IMR-90 (cell line): Measurements from ENCODE around the gene SRRM2. TPM values are rescaled to one million over a fixed set of nuclear protein-coding genes. Genes with fewer than 3 reads are reported as not detected.

Source experiments
- ATAC-seq: fragments of 200-7000 bp; cut with Tn5 transposase; 2 replicates; pipeline ENCODE4 v1.9.1; 2020; ENCODE audit warnings: low read depth, mild to moderate bottlenecking, moderate library complexity
- BruUV-seq: library from RNA; stranded (reverse); fragments of 400-500 nt; replicated peaks from 2 replicates; lab custom pipeline; 2021; lab: Mats Ljungman, UMichigan
- CTCF ChIA-PET: fragments of 300-600 bp; formaldehyde crosslinking; extraction: SDS; loops from one replicate; lab custom pipeline; 2021; ENCODE audit warnings: antibody characterized with exemption; lab: Yijun Ruan, JAX
- POLR2A ChIA-PET: fragments of 300-600 bp; sonication (Branson Sonifier 250); formaldehyde crosslinking; loops from one replicate; lab custom pipeline; 2022; ENCODE audit warnings: antibody characterized with exemption; ENCODE audit not compliant: unreplicated experiment; lab: Charles Lee
- DNase-seq: peaks from one replicate; pipeline ENCODE4 v3.0.0; 2013
- H2AFZ ChIP-seq: replicated peaks from 2 replicates; pipeline ENCODE3; 2013; ENCODE audit warnings: low read length, mild to moderate bottlenecking; ENCODE audit not compliant: poor library complexity
- H2AK5ac ChIP-seq: 2 replicates; pipeline ENCODE4 v1.6.1; 2013; ENCODE audit warnings: low read depth, low read length, inconsistent platforms
- H2AK9ac ChIP-seq: replicated peaks from 2 replicates; pipeline ENCODE3; 2013; ENCODE audit warnings: mild to moderate bottlenecking, low read depth, low read length, moderate library complexity; ENCODE audit not compliant: poor library complexity
- H2BK120ac ChIP-seq: 2 replicates; pipeline ENCODE4 v1.6.1; 2013; ENCODE audit warnings: low read depth, low read length, inconsistent platforms
- H2BK15ac ChIP-seq: 3 replicates; pipeline ENCODE4 v1.6.1; 2013; ENCODE audit warnings: low read depth, low read length, inconsistent platforms
- H2BK20ac ChIP-seq: 2 replicates; pipeline ENCODE4 v1.6.1; 2013; ENCODE audit warnings: low read depth, mild to moderate bottlenecking, inconsistent platforms, low read length, moderate library complexity
- H2BK5ac ChIP-seq: 2 replicates; pipeline ENCODE4 v1.6.1; 2013; ENCODE audit warnings: mild to moderate bottlenecking, low read depth, low read length, inconsistent platforms; ENCODE audit not compliant: poor library complexity, severe bottlenecking
- H3K14ac ChIP-seq: replicated peaks from 2 replicates; pipeline ENCODE4 v1.6.1; 2013; ENCODE audit warnings: low read depth, low read length, inconsistent platforms
- H3K18ac ChIP-seq: 2 replicates; pipeline ENCODE4 v1.6.1; 2013; ENCODE audit warnings: low read depth, low read length, control low read depth
- H3K23ac ChIP-seq: 2 replicates; pipeline ENCODE4 v1.6.1; 2013; ENCODE audit warnings: low read depth, low read length, inconsistent platforms
- H3K27ac ChIP-seq: 2 replicates; pipeline ENCODE4 v1.5.1; 2013; ENCODE audit warnings: mild to moderate bottlenecking, control low read depth, low read length; ENCODE audit not compliant: insufficient read depth
- H3K27me3 ChIP-seq: 2 replicates; pipeline ENCODE4 v1.6.1; 2013; ENCODE audit warnings: low read length; ENCODE audit not compliant: control insufficient read depth, insufficient read depth
- H3K36me3 ChIP-seq: 2 replicates; pipeline ENCODE4 v1.6.1; 2013; ENCODE audit warnings: low read length, mixed read lengths; ENCODE audit not compliant: control insufficient read depth, insufficient read depth
- H3K4ac ChIP-seq: 2 replicates; pipeline ENCODE4 v1.6.1; 2013; ENCODE audit warnings: low read depth, low read length, inconsistent platforms
- H3K4me1 ChIP-seq: 2 replicates; pipeline ENCODE4 v1.6.1; 2013; ENCODE audit warnings: low read length, mixed read lengths; ENCODE audit not compliant: control insufficient read depth, insufficient read depth
- H3K4me2 ChIP-seq: 2 replicates; pipeline ENCODE4 v1.6.1; 2013; ENCODE audit warnings: low read depth, mild to moderate bottlenecking, control low read depth, low read length, moderate library complexity
- H3K4me3 ChIP-seq: 2 replicates; pipeline ENCODE4 v1.5.1; 2013; ENCODE audit warnings: low read depth, mild to moderate bottlenecking, control low read depth, low read length, moderate library complexity; ENCODE audit not compliant: insufficient read depth
- H3K56ac ChIP-seq: 2 replicates; pipeline ENCODE4 v1.6.1; 2013; ENCODE audit warnings: low read length, inconsistent platforms; ENCODE audit not compliant: insufficient read depth; ENCODE audit errors: extremely low read depth
- H3K79me1 ChIP-seq, 2 experiments: 2 replicates each; pipeline ENCODE4 v1.6.1; 2013; ENCODE audit warnings: low read length in 2 of 2, inconsistent platforms in 1 of 2, low read depth in 1 of 2
- H3K9ac ChIP-seq: 2 replicates; pipeline ENCODE4 v1.6.1; 2013; ENCODE audit warnings: low read depth, low read length, control low read depth
- H3K9me1 ChIP-seq: 2 replicates; pipeline ENCODE4 v1.6.1; 2013; ENCODE audit warnings: low read length, inconsistent platforms; ENCODE audit not compliant: insufficient read depth
- H3K9me3 ChIP-seq: 2 replicates; pipeline ENCODE4 v1.6.1; 2013; ENCODE audit warnings: low read length; ENCODE audit not compliant: control insufficient read depth, insufficient read depth
- H4K20me1 ChIP-seq: 2 replicates; pipeline ENCODE4 v1.6.1; 2013; ENCODE audit warnings: low read length, inconsistent platforms; ENCODE audit not compliant: insufficient read depth
- H4K5ac ChIP-seq: 2 replicates; pipeline ENCODE4 v1.6.1; 2013; ENCODE audit warnings: mild to moderate bottlenecking, low read depth, low read length, control low read depth
- H4K8ac ChIP-seq, 2 experiments: 2 replicates each; pipeline ENCODE4 v1.6.1; 2013; ENCODE audit warnings: low read depth in 2 of 2, low read length in 2 of 2, control low read depth in 1 of 2, inconsistent platforms in 1 of 2
- H4K91ac ChIP-seq: 2 replicates; pipeline ENCODE4 v1.6.1; 2013; ENCODE audit warnings: low read depth, low read length, inconsistent platforms; ENCODE audit not compliant: insufficient read depth
- BHLHE40 ChIP-seq: fragments of 150-350 bp; IDR thresholded peaks from 2 replicates; pipeline ENCODE4 v1.6.1; 2016; ENCODE audit warnings: mild to moderate bottlenecking, low read depth, low read length
- CEBPB ChIP-seq: IDR thresholded peaks from 2 replicates; pipeline ENCODE4 v1.6.1; 2012; ENCODE audit warnings: low read depth, low read length, improper control_type of control experiment
- CHD1 ChIP-seq: IDR thresholded peaks from 2 replicates; pipeline ENCODE4 v1.6.1; 2012; ENCODE audit warnings: low read depth, low read length, improper control_type of control experiment
- MAZ ChIP-seq: IDR thresholded peaks from 2 replicates; pipeline ENCODE4 v1.6.1; 2012; ENCODE audit warnings: low read depth, mild to moderate bottlenecking, low read length, improper control_type of control experiment, moderate library complexity, borderline replicate concordance
- NFE2L2 ChIP-seq: fragments of 150-350 bp; IDR thresholded peaks from 2 replicates; pipeline ENCODE4 v1.6.1; 2016; ENCODE audit warnings: low read depth, mild to moderate bottlenecking, low read length
- RCOR1 ChIP-seq: IDR thresholded peaks from 2 replicates; pipeline ENCODE4 v1.6.1; 2012; ENCODE audit warnings: mild to moderate bottlenecking, low read length, improper control_type of control experiment; ENCODE audit not compliant: insufficient replicate concordance
- SMC3 ChIP-seq: fragments of 150-350 bp; IDR thresholded peaks from 2 replicates; pipeline ENCODE4 v1.6.1; 2016; ENCODE audit warnings: low read depth, mild to moderate bottlenecking, antibody characterized with exemption, low read length, moderate library complexity
- WGBS, 2 experiments: methylation state at CpG; one replicate each; pipeline versions ENCODE4 v1.1.5 to v1.1.7; 2013; ENCODE audit warnings: missing lambda C conversion rate in 2 of 2; ENCODE audit not compliant: insufficient read length in 1 of 2; ENCODE audit errors: extremely low coverage in 2 of 2; 5-methylcytosine and 5-hydroxymethylcytosine counted together
- dilution Hi-C: fragments of 300-500 bp; cut with HindIII; formaldehyde crosslinking; loops from one replicate; pipeline ENCODE4 v1.14.3; 2018; ENCODE audit warnings: low sequenced_read_pairs; ENCODE audit not compliant: unreplicated experiment
- in situ Hi-C: fragments of 300-500 bp; cut with MboI; formaldehyde crosslinking; loops from 3 replicates; pipeline ENCODE4 v1.14.3; 2019; ENCODE audit warnings: low sequenced_read_pairs, inconsistent platforms, mixed read lengths
- intact Hi-C: fragments of 100-400 bp; cut with micrococcal nuclease; formaldehyde crosslinking; loops from 2 replicates; pipeline ENCODE4 v1.10.0; 2022
- polyA plus RNA-seq, 3 experiments: library from polyadenylated mRNA; depleted of rRNA; stranded (reverse); fragments of >200 nt; gene quantifications; 2 replicates each; pipeline ENCODE4 v1.2.3, GENCODE V29; 2012; ENCODE audit warnings: low replicate concordance in 1 of 3
- total RNA-seq: library from RNA; depleted of rRNA; stranded (reverse); fragments of >200 nt; gene quantifications from 2 replicates; pipeline ENCODE4 v1.2.3, GENCODE V29; 2012
- TF ChIP-seq, protein P1 (sequence below): conservative IDR thresholded peaks from 2 replicates; pipeline ENCODE4 v1.5.1; 2012; ENCODE audit warnings: mild to moderate bottlenecking, low read depth, low read length, improper control_type of control experiment
- TF ChIP-seq, protein P2 (sequence below): fragments of 150-350 bp; IDR thresholded peaks from 2 replicates; pipeline ENCODE4 v1.6.1; 2017; ENCODE audit warnings: mild to moderate bottlenecking, antibody characterized with exemption, low read length, low read depth
- TF ChIP-seq, protein P3 (sequence below): fragments of 150-350 bp; IDR thresholded peaks from 2 replicates; pipeline ENCODE4 v1.6.1; 2016; ENCODE audit warnings: low read depth, mild to moderate bottlenecking, low read length, moderate library complexity, borderline replicate concordance

Gene SRRM2
- total and polyA plus RNA-seq, 2 of the 4 experiments (the other 2 are of a cell fraction), result 20.3 to 300 TPM

DNA sequence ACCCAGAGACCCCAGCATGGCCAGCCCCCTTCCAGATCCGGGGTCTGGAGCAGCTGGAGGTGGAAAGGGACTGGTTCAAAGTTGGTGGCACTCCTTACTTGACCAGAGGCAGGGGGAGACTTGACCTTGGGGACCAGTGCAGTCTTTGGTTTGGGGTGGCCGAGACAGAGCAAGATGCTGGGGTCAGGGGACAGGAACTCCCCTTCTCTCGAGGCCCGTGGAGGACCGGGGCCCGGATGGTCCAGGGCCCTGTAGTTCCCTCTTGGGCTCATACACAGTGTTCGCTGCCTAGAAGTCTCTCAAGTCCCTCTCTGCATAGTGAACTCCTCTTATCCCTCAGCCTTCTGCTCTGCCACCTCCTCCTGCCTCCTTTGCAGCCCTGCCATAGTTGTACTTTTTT is 35.5 kb downstream of the SRRM2 start:
- no peak overlapping the region for H3K27ac ChIP-seq
- no peak overlapping the region for H3K56ac ChIP-seq
- H2BK5ac ChIP-seq, result no peak overlapping the region
- ChIA-PET CTCF (no interaction called here), POLR2A (no interaction called here)
- H2BK20ac ChIP-seq, result no peak overlapping the region
- no peak overlapping the region for H3K23ac ChIP-seq
- DNase-seq (no peak), ATAC-seq (no peak)
- intact Hi-C loops (no loop called here), in situ Hi-C loops (no loop called here), dilution Hi-C loops (no loop called here)
- no peaks in the 10 kb centered on the region for H3K9me3 ChIP-seq
- H3K4me1 ChIP-seq, result no peaks in the 10 kb centered on the region
- 20% methylated on average over 3 of the region's 7 CpGs; no CpG with 5 or more reads in 1 of the 2 experiments for WGBS, 2 experiments
- BruUV-seq, result no TSS peak
- no peaks in the 10 kb centered on the region for H3K9me1 ChIP-seq
- H3K79me1 ChIP-seq, result no peaks in the 10 kb centered on the region
- no peak overlapping the region for H2AFZ ChIP-seq
- H3K4me3 ChIP-seq, result no peak overlapping the region
- no peaks in the 10 kb centered on the region for H3K36me3 ChIP-seq
- no peak overlapping the region for H3K18ac ChIP-seq
- H3K9ac ChIP-seq, result no peak overlapping the region
- H3K14ac ChIP-seq, result no peak overlapping the region
- H2BK120ac ChIP-seq, result no peak overlapping the region
- no peak overlapping the region for H2AK9ac ChIP-seq
- no peak overlapping the region for H4K8ac ChIP-seq
- H3K4me2 ChIP-seq, result no peak overlapping the region
- no peaks in the 10 kb centered on the region for H4K20me1 ChIP-seq
- H4K91ac ChIP-seq, result no peak overlapping the region
- no peak overlapping the region for H3K4ac ChIP-seq
- no peak overlapping the region for H2AK5ac ChIP-seq
- no peak overlapping the region for H4K5ac ChIP-seq
- no peak overlapping the region for H2BK15ac ChIP-seq
- TF ChIP-seq SMC3, result no peak
- TF ChIP-seq, protein P1, sequence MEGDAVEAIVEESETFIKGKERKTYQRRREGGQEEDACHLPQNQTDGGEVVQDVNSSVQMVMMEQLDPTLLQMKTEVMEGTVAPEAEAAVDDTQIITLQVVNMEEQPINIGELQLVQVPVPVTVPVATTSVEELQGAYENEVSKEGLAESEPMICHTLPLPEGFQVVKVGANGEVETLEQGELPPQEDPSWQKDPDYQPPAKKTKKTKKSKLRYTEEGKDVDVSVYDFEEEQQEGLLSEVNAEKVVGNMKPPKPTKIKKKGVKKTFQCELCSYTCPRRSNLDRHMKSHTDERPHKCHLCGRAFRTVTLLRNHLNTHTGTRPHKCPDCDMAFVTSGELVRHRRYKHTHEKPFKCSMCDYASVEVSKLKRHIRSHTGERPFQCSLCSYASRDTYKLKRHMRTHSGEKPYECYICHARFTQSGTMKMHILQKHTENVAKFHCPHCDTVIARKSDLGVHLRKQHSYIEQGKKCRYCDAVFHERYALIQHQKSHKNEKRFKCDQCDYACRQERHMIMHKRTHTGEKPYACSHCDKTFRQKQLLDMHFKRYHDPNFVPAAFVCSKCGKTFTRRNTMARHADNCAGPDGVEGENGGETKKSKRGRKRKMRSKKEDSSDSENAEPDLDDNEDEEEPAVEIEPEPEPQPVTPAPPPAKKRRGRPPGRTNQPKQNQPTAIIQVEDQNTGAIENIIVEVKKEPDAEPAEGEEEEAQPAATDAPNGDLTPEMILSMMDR, result no peak
- TF ChIP-seq, protein P2, sequence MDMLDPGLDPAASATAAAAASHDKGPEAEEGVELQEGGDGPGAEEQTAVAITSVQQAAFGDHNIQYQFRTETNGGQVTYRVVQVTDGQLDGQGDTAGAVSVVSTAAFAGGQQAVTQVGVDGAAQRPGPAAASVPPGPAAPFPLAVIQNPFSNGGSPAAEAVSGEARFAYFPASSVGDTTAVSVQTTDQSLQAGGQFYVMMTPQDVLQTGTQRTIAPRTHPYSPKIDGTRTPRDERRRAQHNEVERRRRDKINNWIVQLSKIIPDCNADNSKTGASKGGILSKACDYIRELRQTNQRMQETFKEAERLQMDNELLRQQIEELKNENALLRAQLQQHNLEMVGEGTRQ, result no peak
- TF ChIP-seq NFE2L2, result no peak
- no peak for TF ChIP-seq RCOR1
- TF ChIP-seq CHD1, result no peak
- TF ChIP-seq, protein P3, sequence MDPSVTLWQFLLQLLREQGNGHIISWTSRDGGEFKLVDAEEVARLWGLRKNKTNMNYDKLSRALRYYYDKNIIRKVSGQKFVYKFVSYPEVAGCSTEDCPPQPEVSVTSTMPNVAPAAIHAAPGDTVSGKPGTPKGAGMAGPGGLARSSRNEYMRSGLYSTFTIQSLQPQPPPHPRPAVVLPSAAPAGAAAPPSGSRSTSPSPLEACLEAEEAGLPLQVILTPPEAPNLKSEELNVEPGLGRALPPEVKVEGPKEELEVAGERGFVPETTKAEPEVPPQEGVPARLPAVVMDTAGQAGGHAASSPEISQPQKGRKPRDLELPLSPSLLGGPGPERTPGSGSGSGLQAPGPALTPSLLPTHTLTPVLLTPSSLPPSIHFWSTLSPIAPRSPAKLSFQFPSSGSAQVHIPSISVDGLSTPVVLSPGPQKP, result no peak
- no peak for TF ChIP-seq MAZ
- no peak for TF ChIP-seq BHLHE40
- TF ChIP-seq CEBPB, result no peak
- H3K27me3 ChIP-seq, result peaks cover 71% of the 10 kb centered on the region
